ENCODE data around the gene KIAA1191. TPM values are rescaled to one million over a fixed set of nuclear protein-coding genes. Genes with fewer than 3 reads are reported as not detected.

The KIAA1191 gene
- total and polyA plus RNA-seq, 7 donors: 41.0 to 117 (median 104) TPM

DNA sequence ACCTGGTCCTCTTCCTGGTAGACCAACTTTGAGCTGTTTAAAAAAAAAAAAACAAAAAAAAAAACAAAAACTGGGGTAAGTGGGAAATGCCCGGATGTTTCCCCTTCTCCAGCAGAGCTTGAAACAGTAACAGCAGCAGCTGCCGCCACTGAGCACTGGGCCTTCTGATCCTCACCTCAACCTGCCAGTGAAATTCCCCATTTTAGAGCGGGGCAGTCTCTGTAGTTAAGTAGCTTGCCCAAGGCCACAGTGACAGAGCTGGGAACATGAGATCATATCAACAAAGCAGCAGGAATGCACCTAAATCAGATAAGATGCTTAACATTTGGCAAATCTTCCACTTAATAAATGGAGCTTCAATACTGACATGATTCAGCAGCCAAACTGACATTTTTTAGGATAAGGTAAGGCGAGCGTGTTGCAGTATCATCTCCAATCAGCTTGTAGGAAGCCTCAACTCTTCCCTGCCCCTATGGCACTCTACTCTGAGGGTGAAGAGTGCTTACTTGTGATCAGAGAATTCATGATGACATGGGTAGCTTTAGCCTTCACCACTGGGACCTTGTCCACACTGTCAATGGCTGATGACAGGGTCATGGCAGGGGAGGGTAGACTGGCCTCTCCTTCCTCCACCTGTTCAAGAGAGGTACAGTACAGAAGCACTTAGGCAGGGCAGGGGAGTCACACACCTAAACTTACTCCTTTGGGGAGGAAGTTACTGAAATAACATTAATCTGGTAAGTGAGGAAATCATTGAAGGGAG, 9.3 kb downstream of the KIAA1191 start:
- WGBS, 2 donors: 94 to 96% methylated on average over 5 of the region's 5 CpGs
- DNase-seq: no peak
- peaks cover 20 to 100% (median 42%) of the 10 kb centered on the region in 4 donors for H3K36me3 ChIP-seq

GRCh38 chr5:176350416-176350815, 11.1 kb downstream of the KIAA1191 start:
- Histone ChIP-seq H3K9me3 (no peaks in the 10 kb centered on the region), H3K4me3 (no peak overlapping the region), H3K27me3 (no peaks in the 10 kb centered on the region), H3K27ac (no peak overlapping the region), H3K36me3 (peaks cover 24 to 100% (median 55%) of the 10 kb centered on the region in 4 donors), H3K4me1 (no peaks in the 10 kb centered on the region)
- TF ChIP-seq POLR2AphosphoS5 (IDR thresholded peaks at IDR 0.05): no peak
- TF ChIP-seq, protein P1, sequence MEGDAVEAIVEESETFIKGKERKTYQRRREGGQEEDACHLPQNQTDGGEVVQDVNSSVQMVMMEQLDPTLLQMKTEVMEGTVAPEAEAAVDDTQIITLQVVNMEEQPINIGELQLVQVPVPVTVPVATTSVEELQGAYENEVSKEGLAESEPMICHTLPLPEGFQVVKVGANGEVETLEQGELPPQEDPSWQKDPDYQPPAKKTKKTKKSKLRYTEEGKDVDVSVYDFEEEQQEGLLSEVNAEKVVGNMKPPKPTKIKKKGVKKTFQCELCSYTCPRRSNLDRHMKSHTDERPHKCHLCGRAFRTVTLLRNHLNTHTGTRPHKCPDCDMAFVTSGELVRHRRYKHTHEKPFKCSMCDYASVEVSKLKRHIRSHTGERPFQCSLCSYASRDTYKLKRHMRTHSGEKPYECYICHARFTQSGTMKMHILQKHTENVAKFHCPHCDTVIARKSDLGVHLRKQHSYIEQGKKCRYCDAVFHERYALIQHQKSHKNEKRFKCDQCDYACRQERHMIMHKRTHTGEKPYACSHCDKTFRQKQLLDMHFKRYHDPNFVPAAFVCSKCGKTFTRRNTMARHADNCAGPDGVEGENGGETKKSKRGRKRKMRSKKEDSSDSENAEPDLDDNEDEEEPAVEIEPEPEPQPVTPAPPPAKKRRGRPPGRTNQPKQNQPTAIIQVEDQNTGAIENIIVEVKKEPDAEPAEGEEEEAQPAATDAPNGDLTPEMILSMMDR (IDR thresholded peaks at IDR 0.05): no peak
- TF ChIP-seq POLR2A (IDR thresholded peaks at IDR 0.05): no peak
- TF ChIP-seq EP300 (IDR thresholded peaks at IDR 0.05): no peak
- DNase-seq: no peak
- intact Hi-C loops (cut with DNase I): no loop called here
- 95 to 97% methylated on average over 8 of the region's 8 CpGs for WGBS, 2 donors

More for the DNA sequence above, 9.3 kb downstream of the KIAA1191 start:
- Histone ChIP-seq H3K27ac (no peak overlapping the region), H3K4me3 (no peak overlapping the region), H3K27me3 (no peaks in the 10 kb centered on the region), H3K9me3 (no peaks in the 10 kb centered on the region), H3K4me1 (no peaks in the 10 kb centered on the region)
- intact Hi-C loops (cut with DNase I): no loop called here
- TF ChIP-seq POLR2AphosphoS5 (IDR thresholded peaks at IDR 0.05): no peak
- TF ChIP-seq, protein P1 (IDR thresholded peaks at IDR 0.05): no peak
- no peak for TF ChIP-seq EP300 (IDR thresholded peaks at IDR 0.05)
- TF ChIP-seq POLR2A (IDR thresholded peaks at IDR 0.05): no peak

GRCh38 chr5:176342766-176343458, 18.7 kb downstream of the KIAA1191 start:
- Histone ChIP-seq H3K4me3 (no peak overlapping the region), H3K4me1 (no peaks in the 10 kb centered on the region), H3K27ac (no peak overlapping the region), H3K36me3 (peaks cover 9 to 49% (median 25%) of the 10 kb centered on the region in 4 donors), H3K27me3 (no peaks in the 10 kb centered on the region), H3K9me3 (no peaks in the 10 kb centered on the region)
- no peak for DNase-seq
- TF ChIP-seq POLR2A (IDR thresholded peaks at IDR 0.05) (no peak), EP300 (IDR thresholded peaks at IDR 0.05) (no peak), POLR2AphosphoS5 (IDR thresholded peaks at IDR 0.05) (no peak)
- TF ChIP-seq, protein P1 (IDR thresholded peaks at IDR 0.05): no peak
- intact Hi-C loops (cut with DNase I): no loop called here
- 74 to 88% methylated on average over 2 of the region's 2 CpGs for WGBS, 2 donors

DNA sequence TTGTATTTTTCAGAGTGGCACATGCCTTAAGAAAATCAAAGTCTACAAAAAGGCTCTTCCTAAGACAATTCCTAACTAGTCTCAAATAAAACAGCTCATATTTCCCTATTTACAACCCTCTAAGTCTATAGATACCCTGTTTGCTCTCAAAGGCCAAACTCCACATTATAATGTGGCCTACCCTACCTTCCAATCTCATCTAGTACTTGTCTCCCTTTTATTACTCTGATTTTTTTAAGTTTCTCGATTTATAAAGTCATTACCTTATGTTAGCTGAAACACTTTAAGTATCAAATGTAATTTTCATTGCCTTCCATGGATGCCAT, 19.4 kb downstream of the KIAA1191 start:
- H3K9me3 ChIP-seq: no peaks in the 10 kb centered on the region
- TF ChIP-seq, protein P1 (IDR thresholded peaks at IDR 0.05): no peak
- TF ChIP-seq EP300 (IDR thresholded peaks at IDR 0.05) (no peak), POLR2A (IDR thresholded peaks at IDR 0.05) (no peak), POLR2AphosphoS5 (IDR thresholded peaks at IDR 0.05) (no peak)
- DNase-seq: no peak
- no peaks in the 10 kb centered on the region for H3K4me1 ChIP-seq
- H3K27ac ChIP-seq: no peak overlapping the region
- no peak overlapping the region for H3K4me3 ChIP-seq
- peaks cover 2 to 49% (median 20%) of the 10 kb centered on the region in 4 donors for H3K36me3 ChIP-seq
- no peaks in the 10 kb centered on the region for H3K27me3 ChIP-seq
- 18 to 76% methylated on average over 1 of the region's 1 CpG for WGBS, 2 donors
- intact Hi-C loops (cut with DNase I): no loop called here
